GM18873 (cell line): Measurements from ENCODE around the gene INPP5B.
"Not testable (repeated sequence)": the region's sequence is repeated elsewhere in the genome, so short reads cannot be mapped to it uniquely, and the experiment has no call there.

Experiments
- ATAC-seq: cut with Tn5 transposase; IDR thresholded peaks from one replicate; pipeline ENCODE4 v1.9.1; 2021; ENCODE audit warnings: mild to moderate bottlenecking, moderate library complexity, moderate number of reproducible peaks; ENCODE audit not compliant: unreplicated experiment, low FRiP score

Gene INPP5B

GRCh38 chr1:37948841-37949240 lies 2.0 kb upstream of the INPP5B start:
- ATAC-seq, result no peak

DNA sequence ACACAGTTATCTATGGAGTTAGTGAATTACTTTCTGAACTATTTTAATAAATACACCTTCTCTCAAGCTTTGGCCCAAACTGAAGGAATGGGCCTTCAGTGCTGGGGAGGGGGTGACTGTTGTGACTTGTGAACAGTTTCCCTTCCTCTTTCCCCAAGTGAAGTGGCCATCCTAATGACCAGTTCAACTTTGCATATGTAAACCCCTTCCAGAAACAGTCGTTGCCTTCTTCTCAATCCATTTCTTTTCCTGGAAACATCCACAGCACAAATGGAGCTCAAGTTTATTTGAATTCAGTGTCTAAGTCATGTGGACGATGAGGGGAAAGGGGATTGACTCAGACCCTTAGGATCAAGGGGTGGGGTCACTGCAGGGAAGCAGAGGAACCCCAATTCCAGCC lies 1.3 kb upstream of the INPP5B start:
- no peak for ATAC-seq

DNA sequence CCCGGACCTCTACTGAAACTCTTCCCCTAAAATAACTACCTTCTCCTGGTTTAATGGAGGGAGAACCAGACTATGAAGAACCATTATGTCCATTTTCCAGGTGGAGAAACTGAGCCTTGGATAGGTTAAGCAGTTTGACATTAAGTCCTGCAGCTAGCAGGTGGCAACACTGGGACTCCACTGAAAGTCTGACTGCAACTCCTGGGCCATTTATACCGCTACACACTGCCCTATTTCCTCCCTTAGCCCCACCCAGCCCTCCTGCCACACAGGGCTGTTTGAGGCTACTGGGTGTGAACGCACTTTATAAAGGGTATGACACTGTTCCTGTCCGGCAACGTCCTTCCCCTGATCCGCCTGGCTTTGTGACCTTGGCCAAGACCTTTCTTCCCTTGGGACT lies 511 bp upstream of the INPP5B start:
- no peak for ATAC-seq

DNA sequence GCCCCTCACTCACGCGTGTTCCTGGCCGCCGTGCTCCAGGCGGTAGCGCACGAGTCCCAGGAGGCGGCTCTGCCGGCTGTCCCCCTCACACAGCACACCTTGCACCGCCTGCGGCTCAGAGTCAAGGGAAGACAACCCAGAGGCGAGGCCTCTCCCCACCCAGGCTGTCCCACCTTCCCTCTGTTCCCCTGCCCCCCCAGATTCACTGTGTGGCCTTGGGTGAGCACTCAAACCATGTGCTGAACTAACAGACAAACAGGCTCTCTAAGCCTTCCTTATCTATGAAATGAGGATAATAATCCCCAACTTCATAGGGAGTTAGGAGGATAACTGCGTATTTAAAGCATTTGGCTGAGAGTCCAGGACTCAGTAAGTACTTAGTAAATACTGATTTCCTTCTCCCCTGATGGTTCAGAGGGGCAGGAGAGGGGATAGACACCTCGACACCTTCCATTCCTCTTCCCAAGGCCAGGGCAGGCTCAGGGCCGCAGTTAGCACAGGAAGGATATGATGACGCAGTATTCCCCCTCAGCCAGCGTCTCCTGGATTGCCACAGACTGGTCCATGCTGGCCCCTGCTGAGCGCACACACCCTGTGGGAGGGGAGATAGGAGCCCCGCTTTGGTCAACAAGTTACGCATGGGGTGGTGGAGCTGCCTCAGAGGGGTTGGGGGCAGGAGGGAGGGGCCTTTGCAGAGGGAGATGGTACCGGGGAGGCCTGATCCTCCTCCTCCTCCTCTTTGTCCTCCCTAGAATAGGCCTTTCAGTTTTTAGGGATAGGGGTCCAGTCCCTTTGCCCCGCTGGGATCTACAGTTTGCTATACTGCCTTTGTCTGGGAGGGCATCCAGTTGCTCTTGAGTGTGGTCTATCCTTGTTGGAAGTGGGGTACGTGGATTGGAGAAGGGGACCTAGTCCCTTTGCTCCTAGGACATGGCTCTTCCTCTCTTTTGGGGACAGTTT lies 830 bp downstream of the INPP5B start:
- no peak for ATAC-seq

DNA sequence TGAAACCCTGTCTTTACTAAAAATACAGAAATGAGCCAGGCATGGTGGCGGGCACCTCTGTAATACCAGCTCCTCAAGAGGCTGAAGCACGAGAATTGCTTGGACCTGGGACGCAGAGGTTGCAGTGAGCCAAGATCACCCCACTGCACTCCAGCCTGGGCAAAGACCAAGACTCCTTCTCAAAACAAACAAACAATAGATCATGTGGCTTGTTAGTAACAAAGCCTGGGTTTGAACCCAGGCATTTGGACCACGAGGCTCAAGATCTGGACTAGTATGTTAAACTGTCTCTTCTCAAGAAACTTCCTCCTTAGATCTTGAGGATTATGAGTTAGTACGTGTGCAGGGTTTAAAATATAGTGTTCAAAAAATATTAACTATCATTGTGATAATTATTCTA lies 1.6 kb downstream of the INPP5B start:
- no peak for ATAC-seq

- ATAC-seq, result no peak
Observed at GRCh38 chr1:37944816-37945215, 2.0 kb downstream of the INPP5B start.

DNA sequence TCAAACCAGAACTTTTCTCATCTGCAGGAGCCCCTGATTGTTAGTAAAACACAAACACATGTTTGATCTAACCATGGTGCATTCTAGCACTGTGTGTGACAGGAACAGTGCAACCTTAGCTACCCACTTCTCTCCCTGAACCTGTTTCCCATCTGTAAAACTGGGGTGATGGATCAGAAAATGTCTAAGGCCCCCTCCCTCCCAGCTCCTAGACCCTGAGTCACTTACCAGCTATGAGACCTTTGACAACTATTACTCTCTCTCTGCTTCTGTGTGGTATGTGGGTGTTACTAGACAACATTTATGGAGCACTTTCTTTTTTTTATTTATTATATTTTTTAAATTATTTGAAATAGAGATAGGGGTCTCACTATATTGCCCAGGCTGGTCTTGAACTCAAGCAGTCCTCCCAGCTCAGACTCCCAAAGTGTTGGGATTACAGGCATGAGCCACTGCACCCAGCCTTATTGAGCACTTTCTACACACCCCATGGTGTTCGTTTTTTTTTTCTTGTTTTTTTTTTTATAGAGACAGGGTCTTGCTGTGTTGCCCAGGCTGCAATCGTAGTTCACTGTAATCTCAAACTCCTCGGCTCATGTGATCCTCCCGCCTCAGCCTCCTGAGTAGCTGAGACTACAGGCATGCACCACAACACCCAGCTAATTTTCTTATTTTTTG lies 2.6 kb downstream of the INPP5B start:
- ATAC-seq, result no peak

DNA sequence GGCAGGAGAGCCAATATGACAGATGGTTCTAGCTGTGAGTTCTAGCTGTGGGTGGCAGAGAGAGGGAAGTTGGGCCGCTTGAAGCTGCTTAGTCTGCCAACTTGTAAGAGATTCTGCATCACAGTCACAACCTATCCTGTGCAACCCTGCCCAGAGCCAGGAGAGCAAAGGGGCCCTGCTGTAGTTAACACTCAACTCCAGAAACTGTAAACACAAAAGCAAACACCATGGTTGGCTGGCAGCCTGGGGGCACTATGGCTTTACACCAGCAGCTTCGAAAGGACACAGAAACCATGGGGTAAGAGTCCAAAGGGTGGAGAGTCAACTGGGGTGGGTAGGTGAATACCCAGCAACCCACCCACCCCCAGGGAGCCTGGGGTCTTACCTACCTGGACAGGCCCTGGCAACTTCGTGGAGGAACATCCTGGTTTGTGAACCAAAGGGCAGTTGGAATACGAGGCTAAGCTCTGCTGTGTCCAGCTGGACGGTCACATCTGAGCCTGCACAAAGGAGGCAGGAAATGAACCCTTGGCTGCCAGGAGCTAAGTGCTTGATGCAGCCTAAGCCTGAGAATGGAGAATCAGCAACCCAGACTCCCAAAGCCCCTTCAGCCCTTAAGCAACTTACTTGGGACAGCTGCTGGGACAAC lies 6.4 kb downstream of the INPP5B start:
- no peak for ATAC-seq

- ATAC-seq, result not testable (repeated sequence)
Observed at GRCh38 chr1:37936760-37937159, 10.1 kb downstream of the INPP5B start.

DNA sequence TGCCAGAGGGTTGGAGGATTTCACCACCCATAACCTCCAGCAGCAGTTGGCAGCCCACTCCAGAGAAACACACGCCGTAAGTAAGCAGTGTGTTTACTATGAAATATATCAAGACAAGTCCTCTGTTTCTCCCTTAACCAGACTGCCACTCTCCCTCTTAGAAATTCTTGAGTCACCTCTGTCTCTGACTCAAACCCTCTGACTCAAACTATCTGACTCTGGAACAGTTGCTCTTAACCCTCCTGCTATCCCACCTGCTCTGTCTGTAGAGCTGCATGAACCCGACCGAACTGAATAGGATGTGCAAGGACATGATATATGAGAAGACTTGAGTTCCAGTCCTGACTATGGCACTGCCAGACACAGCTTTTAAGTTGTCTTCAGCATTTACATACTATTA lies 14.1 kb downstream of the INPP5B start:
- no peak for ATAC-seq

GRCh38 chr1:37931361-37932158 lies 15.3 kb downstream of the INPP5B start:
- peak; percentile 87 for ATAC-seq

DNA sequence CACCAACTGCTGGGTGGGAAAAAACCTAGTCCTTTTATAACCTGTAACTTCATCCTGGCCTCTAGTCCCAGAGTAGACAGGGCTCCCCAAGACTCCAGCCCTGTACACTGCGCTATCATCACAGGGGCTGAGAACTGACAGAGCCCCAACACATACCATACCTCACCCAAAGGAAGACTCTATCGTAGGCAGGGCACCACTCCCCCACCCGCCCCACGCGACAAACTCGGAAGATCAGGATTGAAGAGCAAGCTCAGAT lies 15.8 kb downstream of the INPP5B start:
- ATAC-seq, result peak; percentile 1

- no peak for ATAC-seq
Observed at GRCh38 chr1:37930246-37931101, 16.4 kb downstream of the INPP5B start.

DNA sequence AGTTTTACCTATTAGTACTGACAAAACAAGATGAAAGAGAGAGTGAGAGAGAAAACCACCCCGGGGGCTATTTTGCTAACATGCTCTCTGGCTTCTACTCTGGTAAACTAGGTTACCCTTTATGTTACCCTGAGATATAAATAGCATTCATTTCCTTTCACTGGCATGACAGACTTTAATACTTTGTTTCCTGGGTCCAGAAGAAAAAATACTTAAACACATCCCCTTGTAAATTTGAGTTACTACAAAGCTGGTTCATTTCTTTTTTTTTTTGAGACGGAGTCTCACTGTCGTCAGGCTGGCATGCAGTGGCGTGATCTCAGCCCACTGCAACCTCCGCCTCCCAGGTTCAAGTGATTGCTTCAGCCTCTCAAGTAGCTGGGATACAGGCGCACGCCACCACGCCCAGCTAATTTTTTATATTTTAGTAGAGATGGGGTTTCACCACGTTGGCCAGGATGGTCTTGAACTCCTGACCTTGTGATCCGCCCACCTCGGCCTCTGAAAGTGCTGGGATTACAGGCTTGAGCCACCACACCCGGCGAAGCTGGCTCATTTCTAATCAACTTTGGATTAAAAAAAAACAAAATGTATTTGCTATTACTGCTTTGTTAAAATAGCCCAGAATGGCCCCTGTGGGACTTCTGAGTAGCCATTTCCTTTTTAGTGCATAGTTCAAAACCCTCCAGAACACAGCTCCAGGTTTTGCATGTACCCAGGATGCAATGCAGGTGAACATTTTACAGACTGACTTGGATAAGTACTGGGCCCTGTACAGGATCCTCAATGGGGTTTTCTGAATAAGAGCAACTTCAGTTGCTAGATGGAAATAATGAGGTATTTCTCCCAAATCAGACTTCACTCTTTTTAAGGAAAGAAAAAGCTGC lies 20.6 kb downstream of the INPP5B start:
- no peak for ATAC-seq

DNA sequence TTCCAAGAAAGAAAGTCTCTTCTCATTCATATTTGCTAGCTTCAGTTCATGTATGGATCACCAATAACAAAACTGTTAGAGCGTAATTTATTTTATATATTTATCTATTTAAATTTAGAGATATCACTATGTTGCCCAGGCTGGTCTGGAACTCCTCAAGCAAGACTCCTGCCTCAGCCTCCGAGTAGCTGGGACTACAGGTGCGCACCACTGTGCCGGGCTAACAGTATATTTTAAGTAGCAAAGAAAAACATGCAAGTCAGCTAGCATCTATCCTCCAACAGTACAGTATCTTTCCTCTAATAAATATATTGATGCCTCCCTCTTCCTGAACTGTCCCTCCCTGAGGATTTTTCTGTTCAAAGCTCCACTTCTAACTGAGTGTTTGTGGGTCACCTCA lies 21.5 kb downstream of the INPP5B start:
- ATAC-seq, result no peak

- ATAC-seq, result no peak
Observed at GRCh38 chr1:37923551-37923889, 23.3 kb downstream of the INPP5B start.

GRCh38 chr1:37922767-37923550 lies 23.9 kb downstream of the INPP5B start:
- peak; percentile 41 for ATAC-seq

DNA sequence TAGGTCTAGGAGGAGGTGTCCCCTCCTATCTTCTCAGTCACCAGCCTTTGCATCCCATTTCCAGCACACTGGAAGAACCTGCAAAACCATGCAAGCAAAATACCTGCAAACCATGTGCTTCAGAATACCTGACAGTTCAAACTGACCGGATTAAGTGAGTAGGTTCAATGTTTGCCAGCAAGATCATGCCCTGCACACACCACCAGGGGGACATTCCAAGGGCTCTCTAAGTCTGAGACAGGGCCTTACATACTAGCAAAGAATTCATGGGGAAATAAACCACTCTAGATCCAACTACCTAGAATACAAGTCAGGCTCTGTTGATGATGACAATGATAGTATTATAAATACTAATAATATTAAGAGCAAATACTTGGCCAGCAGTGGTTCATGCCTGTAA lies 27.6 kb downstream of the INPP5B start:
- no peak for ATAC-seq
